LNCaP clone FGC (cell line): ENCODE measurements around the gene PPIF.

ENCODE experiments used
- DNase-seq: peaks from one replicate; pipeline ENCODE4 v3.0.0-alpha.2; 2011; ENCODE audit warnings: low read depth
- H3K4me3 ChIP-seq: 2 replicates; pipeline ENCODE4 v1.5.1; 2011; ENCODE audit warnings: mild to moderate bottlenecking, low read depth, low read length, control low read depth
- TF ChIP-seq, protein P1 (sequence below): IDR thresholded peaks from 2 replicates; pipeline ENCODE4 v1.5.1; 2012; ENCODE audit warnings: mild to moderate bottlenecking; ENCODE audit not compliant: control insufficient read depth, insufficient read depth; ENCODE audit errors: extremely low read depth

PPIF gene

GRCh38 chr10:79359816-79360498 is 12.7 kb downstream of the PPIF start:
- DNase-seq = no peak
- TF ChIP-seq, protein P1, sequence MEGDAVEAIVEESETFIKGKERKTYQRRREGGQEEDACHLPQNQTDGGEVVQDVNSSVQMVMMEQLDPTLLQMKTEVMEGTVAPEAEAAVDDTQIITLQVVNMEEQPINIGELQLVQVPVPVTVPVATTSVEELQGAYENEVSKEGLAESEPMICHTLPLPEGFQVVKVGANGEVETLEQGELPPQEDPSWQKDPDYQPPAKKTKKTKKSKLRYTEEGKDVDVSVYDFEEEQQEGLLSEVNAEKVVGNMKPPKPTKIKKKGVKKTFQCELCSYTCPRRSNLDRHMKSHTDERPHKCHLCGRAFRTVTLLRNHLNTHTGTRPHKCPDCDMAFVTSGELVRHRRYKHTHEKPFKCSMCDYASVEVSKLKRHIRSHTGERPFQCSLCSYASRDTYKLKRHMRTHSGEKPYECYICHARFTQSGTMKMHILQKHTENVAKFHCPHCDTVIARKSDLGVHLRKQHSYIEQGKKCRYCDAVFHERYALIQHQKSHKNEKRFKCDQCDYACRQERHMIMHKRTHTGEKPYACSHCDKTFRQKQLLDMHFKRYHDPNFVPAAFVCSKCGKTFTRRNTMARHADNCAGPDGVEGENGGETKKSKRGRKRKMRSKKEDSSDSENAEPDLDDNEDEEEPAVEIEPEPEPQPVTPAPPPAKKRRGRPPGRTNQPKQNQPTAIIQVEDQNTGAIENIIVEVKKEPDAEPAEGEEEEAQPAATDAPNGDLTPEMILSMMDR = no peak
- no peak overlapping the region for H3K4me3 ChIP-seq

- no peak for DNase-seq
Measured at GRCh38 chr10:79360499-79361342, 13.5 kb downstream of the PPIF start.

DNA sequence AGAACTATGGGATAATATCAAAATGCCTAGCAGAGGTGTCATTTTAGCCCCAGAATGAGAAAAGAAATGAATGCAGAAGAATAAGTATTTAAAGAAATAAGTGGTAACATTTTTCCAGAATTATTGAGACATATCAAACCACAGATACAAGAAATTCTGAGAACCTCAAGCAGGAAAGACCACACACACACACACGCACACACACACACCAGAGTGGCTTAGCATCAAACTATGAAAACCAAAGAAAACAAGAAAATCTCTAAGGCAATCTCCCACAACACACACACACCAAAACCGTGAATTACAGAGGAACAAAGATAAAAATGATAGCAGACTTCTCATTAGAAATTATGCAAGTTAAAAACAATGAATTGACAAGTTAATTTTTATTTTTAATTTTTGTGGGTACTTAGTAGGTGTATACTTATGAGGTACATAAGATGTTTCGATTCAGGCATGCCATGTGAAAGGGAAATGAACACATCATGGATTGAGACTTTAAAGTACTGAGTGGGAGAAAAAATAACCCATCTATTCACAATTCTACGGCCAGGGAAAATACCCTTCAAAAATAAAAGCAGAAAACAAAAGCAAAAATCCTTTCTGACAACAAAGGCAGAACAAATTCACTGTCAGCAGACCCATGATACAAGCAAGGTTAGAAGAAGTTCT is 14.6 kb downstream of the PPIF start:
- DNase-seq = no peak
- H3K4me3 ChIP-seq = no peak overlapping the region
- TF ChIP-seq, protein P1 = no peak

More at GRCh38 chr10:79360499-79361342, 13.5 kb downstream of the PPIF start:
- TF ChIP-seq, protein P1 = no peak
- no peak overlapping the region for H3K4me3 ChIP-seq

- TF ChIP-seq, protein P1 = no peak
- DNase-seq = no peak
- no peak overlapping the region for H3K4me3 ChIP-seq
Measured at GRCh38 chr10:79367426-79368189, 20.3 kb downstream of the PPIF start.

DNA sequence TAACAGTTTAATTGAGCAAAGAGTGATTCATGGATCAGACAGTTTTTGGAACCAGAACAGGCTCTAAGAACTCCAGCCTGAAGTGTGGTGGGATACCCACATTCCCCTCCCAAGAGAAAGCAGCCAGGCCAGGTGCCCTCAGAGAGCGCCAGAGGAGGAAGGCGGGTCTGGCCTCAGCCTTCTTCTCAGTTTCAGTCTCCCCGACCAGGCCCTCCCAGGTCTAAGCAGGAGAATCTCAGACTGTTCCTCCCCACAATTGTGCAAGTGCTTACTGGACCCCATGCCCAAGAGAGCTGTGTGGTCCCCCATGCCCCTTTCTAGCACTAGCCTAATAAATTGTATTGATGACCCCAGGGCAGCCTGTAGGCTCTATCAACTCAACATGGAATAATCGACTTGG is 25.6 kb downstream of the PPIF start:
- no peak for DNase-seq

More for the DNA sequence above, 25.6 kb downstream of the PPIF start:
- TF ChIP-seq, protein P1 = no peak
- H3K4me3 ChIP-seq = no peak overlapping the region
